ENCODE results near the gene DRG1.

- TF ChIP-seq CTCF (IDR thresholded peaks at IDR 0.05), result no peak
- no peak for TF ChIP-seq EP300 (IDR thresholded peaks at IDR 0.05)
- TF ChIP-seq POLR2A (IDR thresholded peaks at IDR 0.05), result no peak
Observed at GRCh38 chr22:31440681-31441080, 41.3 kb downstream of the DRG1 start.

Measured in tibial nerve (tissue), 4 donors.